ENCODE measurements around the gene UBE2F. TPM values are rescaled to one million over a fixed set of nuclear protein-coding genes. Genes with fewer than 3 reads are reported as not detected.
"Not testable (repeated sequence)": the region's sequence is repeated elsewhere in the genome, so short reads cannot be mapped to it uniquely, and the experiment has no call there.

Gene UBE2F
- total and polyA plus RNA-seq, 3 donors from 2014 or later: 68.3 to 77.8 (median 72.8) TPM

GRCh38 chr2:237980751-237981150 lies 13.9 kb downstream of the UBE2F start:
- no peaks in the 10 kb centered on the region for H3K9me3 ChIP-seq
- H3K27me3 ChIP-seq: no peaks in the 10 kb centered on the region
- DNase-seq: no peak
- TF ChIP-seq CTCF (IDR thresholded peaks at IDR 0.05) (no peak), POLR2A (IDR thresholded peaks at IDR 0.05) (no peak)
- no peak overlapping the region for H3K27ac ChIP-seq
- H3K36me3 ChIP-seq (ENCODE audit: low read depth, missing control alignments): no peaks in the 10 kb centered on the region
- peaks cover 5% of the 10 kb centered on the region for H3K4me1 ChIP-seq
- WGBS, 2 donors: 88 to 96% methylated on average over 4 to 6 of the region's 6 CpGs
- intact Hi-C loops (cut with DNase I; ENCODE audit: low total_unique reads): no loop called here
- no peak overlapping the region for H3K4me3 ChIP-seq

GRCh38 chr2:237981621-237982020 lies 14.8 kb downstream of the UBE2F start:
- H3K27ac ChIP-seq; intact Hi-C loops (cut with DNase I; ENCODE audit: low total_unique reads); H3K27me3 ChIP-seq; H3K4me1 ChIP-seq; H3K4me3 ChIP-seq; H3K36me3 ChIP-seq (ENCODE audit: low read depth, missing control alignments); H3K9me3 ChIP-seq; DNase-seq: not testable (repeated sequence)
- 79 to 84% methylated on average over 5 of the region's 5 CpGs for WGBS, 2 donors

- H3K4me1 ChIP-seq: peaks cover 5% of the 10 kb centered on the region
- H3K27me3 ChIP-seq: no peaks in the 10 kb centered on the region
- no peaks in the 10 kb centered on the region for H3K9me3 ChIP-seq
- no peak overlapping the region for H3K4me3 ChIP-seq
- DNase-seq: no peak
- H3K36me3 ChIP-seq (ENCODE audit: low read depth, missing control alignments): no peaks in the 10 kb centered on the region
- WGBS, 2 donors: 90 to 91% methylated on average over 9 of the region's 9 CpGs
- intact Hi-C loops (cut with DNase I; ENCODE audit: low total_unique reads): no loop called here
- H3K27ac ChIP-seq: no peak overlapping the region
- TF ChIP-seq CTCF (IDR thresholded peaks at IDR 0.05) (no peak), POLR2A (IDR thresholded peaks at IDR 0.05) (no peak)
Observed at GRCh38 chr2:237982039-237982725, 15.4 kb downstream of the UBE2F start.

- intact Hi-C loops (cut with DNase I; ENCODE audit: low total_unique reads): no loop called here
- H3K27ac ChIP-seq: no peak overlapping the region
Observed at GRCh38 chr2:237983922-237984321, 17.1 kb downstream of the UBE2F start.

GRCh38 chr2:237987268-237987667 lies 20.5 kb downstream of the UBE2F start:
- H3K27ac ChIP-seq: no peak overlapping the region
- 97 to 98% methylated on average over 3 of the region's 3 CpGs for WGBS, 2 donors
- no peak overlapping the region for H3K4me3 ChIP-seq
- intact Hi-C loops (cut with DNase I; ENCODE audit: low total_unique reads): no loop called here
- no peak for DNase-seq
- H3K27me3 ChIP-seq: no peaks in the 10 kb centered on the region
- H3K9me3 ChIP-seq: no peaks in the 10 kb centered on the region
- peaks cover 5% of the 10 kb centered on the region for H3K4me1 ChIP-seq
- H3K36me3 ChIP-seq (ENCODE audit: low read depth, missing control alignments): no peaks in the 10 kb centered on the region
- TF ChIP-seq CTCF (IDR thresholded peaks at IDR 0.05): no peak
- TF ChIP-seq POLR2A (IDR thresholded peaks at IDR 0.05): no peak

More at GRCh38 chr2:237983922-237984321, 17.1 kb downstream of the UBE2F start:
- no peak overlapping the region for H3K4me3 ChIP-seq
- no peaks in the 10 kb centered on the region for H3K27me3 ChIP-seq
- no peaks in the 10 kb centered on the region for H3K9me3 ChIP-seq
- WGBS, 2 donors: 15 to 38% methylated on average over 2 of the region's 2 CpGs
- DNase-seq: no peak
- H3K4me1 ChIP-seq: peaks cover 5% of the 10 kb centered on the region
- no peaks in the 10 kb centered on the region for H3K36me3 ChIP-seq (ENCODE audit: low read depth, missing control alignments)
- TF ChIP-seq POLR2A (IDR thresholded peaks at IDR 0.05) (no peak), CTCF (IDR thresholded peaks at IDR 0.05) (no peak)

All from testis (tissue), 3 donors.